DMS153 treated with DMSO at 0.1 percent for 48 hours (cell line): ENCODE data around the gene ADGRL3.
A peak's percentile ranks its signal among the peaks of the same experiment; 100 is the strongest.
"Not testable (repeated sequence)": the region's sequence is repeated elsewhere in the genome, so short reads cannot be mapped to it uniquely, and the experiment has no call there.

Source experiments
- DNase-seq: peaks from one replicate; lab custom pipeline; 2025; ENCODE audit not compliant: unreplicated experiment; lab: John Stamatoyannopoulos, UW

The ADGRL3 gene

GRCh38 chr4:61336488-61336887 is 136.4 kb downstream of the ADGRL3 start:
- no peak for DNase-seq

GRCh38 chr4:61336916-61337315 is 136.8 kb downstream of the ADGRL3 start:
- DNase-seq, result no peak

GRCh38 chr4:61342061-61342460 is 141.9 kb downstream of the ADGRL3 start:
- no peak for DNase-seq

- DNase-seq, result no peak
Observed at GRCh38 chr4:61350932-61351331, 150.8 kb downstream of the ADGRL3 start.

- DNase-seq, result no peak
Observed at GRCh38 chr4:61356696-61357095, 156.6 kb downstream of the ADGRL3 start.

GRCh38 chr4:61359301-61359700 is 159.2 kb downstream of the ADGRL3 start:
- DNase-seq, result no peak

GRCh38 chr4:61372817-61373216 is 172.7 kb downstream of the ADGRL3 start:
- DNase-seq, result not testable (repeated sequence)

- no peak for DNase-seq
Observed at GRCh38 chr4:61373901-61374440, 173.8 kb downstream of the ADGRL3 start.

GRCh38 chr4:61374447-61374891 is 174.3 kb downstream of the ADGRL3 start:
- no peak for DNase-seq

- DNase-seq, result no peak
Observed at GRCh38 chr4:61375301-61375700, 175.2 kb downstream of the ADGRL3 start.

GRCh38 chr4:61376301-61376700 is 176.2 kb downstream of the ADGRL3 start:
- DNase-seq, result no peak

GRCh38 chr4:61379406-61379805 is 179.3 kb downstream of the ADGRL3 start:
- DNase-seq, result no peak

GRCh38 chr4:61380865-61381264 is 180.7 kb downstream of the ADGRL3 start:
- DNase-seq, result no peak

GRCh38 chr4:61385256-61385655 is 185.1 kb downstream of the ADGRL3 start:
- no peak for DNase-seq

GRCh38 chr4:61387372-61387771 is 187.2 kb downstream of the ADGRL3 start:
- not testable (repeated sequence) for DNase-seq

- no peak for DNase-seq
Observed at GRCh38 chr4:61389640-61390039, 189.5 kb downstream of the ADGRL3 start.

GRCh38 chr4:61395754-61396153 is 195.6 kb downstream of the ADGRL3 start:
- no peak for DNase-seq

GRCh38 chr4:61397174-61397573 is 197.0 kb downstream of the ADGRL3 start:
- DNase-seq, result no peak

GRCh38 chr4:61400439-61401038 is 200.4 kb downstream of the ADGRL3 start:
- no peak for DNase-seq

- peak; percentile 32 for DNase-seq
Observed at GRCh38 chr4:61401771-61402170, 201.6 kb downstream of the ADGRL3 start.

GRCh38 chr4:61405307-61405706 is 205.2 kb downstream of the ADGRL3 start:
- no peak for DNase-seq

- DNase-seq, result no peak
Observed at GRCh38 chr4:61406677-61407076, 206.6 kb downstream of the ADGRL3 start.
